Measurements from ENCODE around the gene PIP5K1B. TPM values are rescaled to one million over a fixed set of nuclear protein-coding genes. Genes with fewer than 3 reads are reported as not detected.

The PIP5K1B gene
- total RNA-seq, 6 experiments from 2014 or later = not detected

- no peaks in the 10 kb centered on the region for H3K9me3 Mint-ChIP-seq
- no peak overlapping the region for H3K27ac Mint-ChIP-seq
- TF ChIP-seq, protein P1, sequence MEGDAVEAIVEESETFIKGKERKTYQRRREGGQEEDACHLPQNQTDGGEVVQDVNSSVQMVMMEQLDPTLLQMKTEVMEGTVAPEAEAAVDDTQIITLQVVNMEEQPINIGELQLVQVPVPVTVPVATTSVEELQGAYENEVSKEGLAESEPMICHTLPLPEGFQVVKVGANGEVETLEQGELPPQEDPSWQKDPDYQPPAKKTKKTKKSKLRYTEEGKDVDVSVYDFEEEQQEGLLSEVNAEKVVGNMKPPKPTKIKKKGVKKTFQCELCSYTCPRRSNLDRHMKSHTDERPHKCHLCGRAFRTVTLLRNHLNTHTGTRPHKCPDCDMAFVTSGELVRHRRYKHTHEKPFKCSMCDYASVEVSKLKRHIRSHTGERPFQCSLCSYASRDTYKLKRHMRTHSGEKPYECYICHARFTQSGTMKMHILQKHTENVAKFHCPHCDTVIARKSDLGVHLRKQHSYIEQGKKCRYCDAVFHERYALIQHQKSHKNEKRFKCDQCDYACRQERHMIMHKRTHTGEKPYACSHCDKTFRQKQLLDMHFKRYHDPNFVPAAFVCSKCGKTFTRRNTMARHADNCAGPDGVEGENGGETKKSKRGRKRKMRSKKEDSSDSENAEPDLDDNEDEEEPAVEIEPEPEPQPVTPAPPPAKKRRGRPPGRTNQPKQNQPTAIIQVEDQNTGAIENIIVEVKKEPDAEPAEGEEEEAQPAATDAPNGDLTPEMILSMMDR (IDR thresholded peaks at IDR 0.05) = no peak
- H3K36me3 Mint-ChIP-seq (ENCODE audit: low read depth) = no peaks in the 10 kb centered on the region
- H3K27me3 Mint-ChIP-seq (ENCODE audit: insufficient read depth) = peaks cover 26% of the 10 kb centered on the region
- H3K4me1 Mint-ChIP-seq (ENCODE audit: low read depth) = no peaks in the 10 kb centered on the region
- no peak for DNase-seq
- H3K4me3 Mint-ChIP-seq = no peak overlapping the region
These were observed 1.4 kb upstream of the PIP5K1B start for GRCh38 chr9:68703672-68704071.

- TF ChIP-seq, protein P1 (IDR thresholded peaks at IDR 0.05) = no peak
- no peaks in the 10 kb centered on the region for H3K36me3 Mint-ChIP-seq (ENCODE audit: low read depth)
- peaks cover 26% of the 10 kb centered on the region for H3K27me3 Mint-ChIP-seq (ENCODE audit: insufficient read depth)
- no peak overlapping the region for H3K4me3 Mint-ChIP-seq
- DNase-seq = no peak
- no peaks in the 10 kb centered on the region for H3K4me1 Mint-ChIP-seq (ENCODE audit: low read depth)
- H3K27ac Mint-ChIP-seq = no peak overlapping the region
- H3K9me3 Mint-ChIP-seq = no peaks in the 10 kb centered on the region
These were observed 584 bp upstream of the PIP5K1B start for GRCh38 chr9:68704498-68704813.

DNA sequence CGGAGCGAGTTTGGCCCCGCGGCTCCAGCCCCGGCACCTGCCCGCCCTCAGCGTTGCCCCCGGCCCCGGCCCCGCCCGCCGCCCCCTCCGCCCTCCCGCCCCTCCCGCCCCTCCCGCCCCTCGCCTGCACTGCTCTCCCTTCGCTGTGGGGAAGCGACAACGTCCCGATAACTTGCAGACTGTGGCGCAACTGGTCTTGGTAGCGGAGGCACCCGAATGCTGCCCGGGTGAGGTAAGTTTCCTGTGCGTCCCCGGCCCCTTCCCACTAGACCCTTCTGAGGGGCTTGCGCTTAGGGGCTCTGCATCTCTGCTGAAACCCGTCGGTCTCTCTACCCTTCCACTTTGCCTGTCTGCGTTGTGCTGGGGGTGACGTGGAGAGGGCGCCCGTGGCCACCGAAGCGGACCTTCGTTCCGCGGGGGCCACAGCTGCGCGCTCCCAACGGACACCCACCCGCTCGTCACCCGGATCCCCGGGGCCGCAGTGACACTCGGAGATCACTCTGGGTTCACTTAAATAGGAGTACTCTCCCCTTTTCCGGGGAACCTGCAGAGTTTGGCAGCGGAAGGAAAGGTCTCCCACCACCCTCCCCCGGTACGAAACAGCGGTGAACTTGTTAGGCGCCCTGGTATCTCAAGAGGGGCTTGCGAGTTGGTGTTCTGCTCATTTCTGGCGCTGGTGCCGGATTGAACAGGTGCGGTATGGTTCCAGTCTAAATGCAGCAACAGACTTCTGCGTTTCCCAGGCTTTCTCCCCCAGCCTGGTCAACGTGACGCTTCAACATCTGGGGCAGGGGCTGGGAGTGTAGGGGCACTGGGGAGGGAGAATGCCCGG, 707 bp downstream of the PIP5K1B start:
- Mint-ChIP-seq H3K36me3 (ENCODE audit: low read depth) (no peaks in the 10 kb centered on the region), H3K4me3 (peak overlapping the region; percentile 40), H3K27me3 (ENCODE audit: insufficient read depth) (peaks cover 26% of the 10 kb centered on the region), H3K27ac (no peak overlapping the region), H3K9me3 (no peaks in the 10 kb centered on the region), H3K4me1 (ENCODE audit: low read depth) (no peaks in the 10 kb centered on the region)
- no peak for DNase-seq
- TF ChIP-seq, protein P1 (IDR thresholded peaks at IDR 0.05) = no peak

- Mint-ChIP-seq H3K4me3 (peak overlapping the region; percentile 31), H3K27ac (no peak overlapping the region), H3K36me3 (ENCODE audit: low read depth) (no peaks in the 10 kb centered on the region), H3K4me1 (ENCODE audit: low read depth) (no peaks in the 10 kb centered on the region), H3K9me3 (no peaks in the 10 kb centered on the region), H3K27me3 (ENCODE audit: insufficient read depth) (peaks cover 26% of the 10 kb centered on the region)
- no peak for DNase-seq
- TF ChIP-seq, protein P1 (IDR thresholded peaks at IDR 0.05) = no peak
These were observed 1.5 kb downstream of the PIP5K1B start for GRCh38 chr9:68706363-68707201.

DNA sequence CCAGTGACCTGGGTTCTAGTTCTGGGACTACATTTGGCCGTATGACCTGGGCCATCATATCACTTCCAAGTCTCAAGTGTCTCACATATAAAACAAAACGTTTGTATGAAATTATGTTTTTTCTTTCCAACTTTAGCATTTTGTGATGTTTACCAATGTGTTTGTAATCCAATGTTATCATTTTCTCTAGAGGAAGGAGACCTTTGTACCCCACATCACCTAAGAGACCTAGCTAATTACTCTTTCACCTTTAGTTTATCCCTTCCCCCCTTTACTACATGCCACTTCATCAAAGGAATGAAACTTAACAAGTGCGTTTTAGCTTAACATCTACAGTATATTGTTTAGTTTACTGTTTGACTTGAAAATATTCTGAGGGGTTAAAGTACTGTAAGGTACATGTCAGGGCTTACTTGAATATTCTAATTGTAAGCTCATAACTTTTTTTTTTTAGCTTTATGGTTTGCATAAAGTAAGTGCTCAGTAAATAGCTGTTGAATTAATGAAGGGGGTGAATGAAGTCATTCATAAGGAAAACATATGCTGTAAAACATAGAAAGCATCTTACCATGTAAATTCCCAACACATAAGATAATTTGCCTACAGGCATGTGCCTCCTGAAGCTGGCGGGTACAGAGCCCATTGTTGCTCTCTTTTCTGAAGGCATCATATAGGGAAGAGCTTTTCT, 2.9 kb downstream of the PIP5K1B start:
- TF ChIP-seq, protein P1 (IDR thresholded peaks at IDR 0.05) = no peak
- H3K27ac Mint-ChIP-seq = no peak overlapping the region
- H3K36me3 Mint-ChIP-seq (ENCODE audit: low read depth) = no peaks in the 10 kb centered on the region
- no peaks in the 10 kb centered on the region for H3K4me1 Mint-ChIP-seq (ENCODE audit: low read depth)
- peaks cover 26% of the 10 kb centered on the region for H3K27me3 Mint-ChIP-seq (ENCODE audit: insufficient read depth)
- H3K9me3 Mint-ChIP-seq = no peaks in the 10 kb centered on the region
- no peak overlapping the region for H3K4me3 Mint-ChIP-seq
- no peak for DNase-seq

Measured in HFFc6 (cell line).